NCI-H2171 treated with DMSO at 0.1 percent for 48 hours (cell line): Measurements from ENCODE around the gene APLN.

ENCODE experiments used
- DNase-seq: peaks from one replicate; lab custom pipeline; 2025; lab: John Stamatoyannopoulos, UW

Gene APLN

DNA sequence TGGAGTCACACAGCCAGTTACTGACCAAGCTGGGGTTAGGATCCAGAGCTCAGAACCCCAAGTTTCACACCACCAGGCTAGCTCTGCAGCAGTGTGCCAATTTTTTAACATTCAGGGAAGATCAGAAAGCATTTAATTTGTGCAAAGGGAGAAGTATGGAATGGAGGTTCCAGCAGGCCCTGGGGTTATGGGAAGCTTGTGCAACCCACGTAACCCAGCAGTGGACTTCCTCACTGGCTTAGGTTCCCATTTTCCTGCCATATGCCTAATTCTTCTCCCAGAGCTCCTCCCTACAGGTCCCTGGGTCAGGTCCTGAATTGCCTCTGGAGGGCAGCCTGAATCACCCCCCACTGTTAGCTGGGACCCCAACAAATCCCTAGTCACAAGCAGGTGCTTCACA, 14.0 kb downstream of the APLN start:
- no peak for DNase-seq

DNA sequence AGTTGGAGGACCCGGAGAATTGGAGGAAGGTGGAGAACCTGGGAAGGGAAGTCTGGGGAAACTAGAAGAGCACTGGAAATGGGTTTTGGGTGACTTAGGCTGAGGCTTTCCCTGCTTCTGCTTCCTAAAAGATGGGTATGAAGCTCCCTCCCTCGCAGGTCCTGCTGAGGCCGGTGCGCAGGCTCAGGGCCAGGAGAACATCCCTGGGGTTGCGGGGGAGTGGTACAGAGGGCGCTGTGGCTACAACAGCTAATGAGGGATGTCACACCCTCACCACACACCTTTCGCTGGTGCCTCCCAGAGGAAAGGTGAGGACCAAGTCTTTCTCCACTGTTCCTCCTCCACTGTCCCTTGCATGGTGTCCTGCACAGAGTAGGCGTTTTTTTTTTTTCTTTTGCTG, 15.8 kb downstream of the APLN start:
- no peak for DNase-seq

DNA sequence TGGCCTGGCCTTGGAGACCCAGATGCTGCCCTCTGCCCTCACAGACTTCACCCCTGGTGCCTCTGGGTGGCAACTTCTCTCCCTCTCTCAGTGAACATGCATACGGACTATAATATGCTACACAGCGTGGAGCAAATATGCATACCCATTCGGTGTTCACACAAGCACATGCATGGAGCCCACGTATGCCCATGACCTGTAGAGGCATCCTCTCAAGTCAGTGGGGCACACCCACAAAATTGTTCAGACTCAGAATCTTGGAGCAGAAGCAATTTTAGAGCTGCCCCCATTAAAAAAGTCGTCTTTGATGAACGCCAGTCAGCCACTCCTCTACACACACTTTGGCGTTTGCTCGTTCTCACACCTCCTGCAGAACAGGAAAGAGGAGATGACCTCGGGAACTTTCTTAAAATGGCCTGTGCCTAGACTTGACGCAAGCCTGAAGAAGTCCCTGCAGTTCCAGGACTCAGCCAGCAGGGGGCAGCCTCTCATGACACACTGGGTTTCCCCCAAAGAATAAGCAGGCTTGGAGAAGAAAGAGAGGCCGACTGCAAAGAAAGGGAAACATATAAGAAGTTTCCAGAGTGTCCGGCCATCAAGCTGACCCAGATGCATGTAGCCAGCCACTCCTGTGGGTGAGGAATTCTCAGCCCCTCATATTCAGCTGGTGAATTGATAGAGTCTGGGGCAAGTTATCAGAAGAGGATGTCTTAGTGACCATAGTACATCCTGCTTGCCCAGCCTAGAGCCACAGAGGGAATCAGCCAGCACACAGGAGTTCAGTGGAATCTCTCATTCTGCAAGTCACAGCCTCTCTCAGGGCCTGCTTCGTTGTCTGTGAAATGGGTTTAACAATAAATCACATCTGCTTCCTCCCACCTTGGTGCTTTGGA, 17.3 kb downstream of the APLN start:
- peak; percentile 19 for DNase-seq

DNA sequence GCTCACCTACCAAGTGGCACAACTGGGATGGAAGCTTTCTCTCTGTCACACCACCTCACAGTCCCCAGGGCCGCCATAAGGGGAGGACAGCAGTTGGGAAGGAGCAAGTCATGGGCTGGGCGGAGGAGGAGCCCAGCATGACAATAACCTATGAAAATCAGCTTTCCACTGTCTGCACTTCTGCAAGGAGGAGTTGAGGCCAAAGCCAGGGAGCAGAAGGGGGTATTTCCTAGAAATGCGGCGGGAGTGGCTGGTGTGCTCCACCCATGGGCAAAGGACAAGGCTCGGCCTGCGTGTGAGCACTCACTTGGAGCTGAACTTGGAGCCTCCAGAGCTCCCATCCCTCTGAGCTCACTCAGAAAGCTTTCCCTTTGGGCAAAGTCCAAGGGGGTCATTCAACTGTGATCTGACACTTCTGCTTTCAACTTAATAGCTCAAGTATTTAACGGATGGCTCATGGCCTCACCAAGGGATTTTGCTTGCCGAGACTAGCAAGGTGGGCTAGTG, 18.5 kb downstream of the APLN start:
- DNase-seq, result no peak

DNA sequence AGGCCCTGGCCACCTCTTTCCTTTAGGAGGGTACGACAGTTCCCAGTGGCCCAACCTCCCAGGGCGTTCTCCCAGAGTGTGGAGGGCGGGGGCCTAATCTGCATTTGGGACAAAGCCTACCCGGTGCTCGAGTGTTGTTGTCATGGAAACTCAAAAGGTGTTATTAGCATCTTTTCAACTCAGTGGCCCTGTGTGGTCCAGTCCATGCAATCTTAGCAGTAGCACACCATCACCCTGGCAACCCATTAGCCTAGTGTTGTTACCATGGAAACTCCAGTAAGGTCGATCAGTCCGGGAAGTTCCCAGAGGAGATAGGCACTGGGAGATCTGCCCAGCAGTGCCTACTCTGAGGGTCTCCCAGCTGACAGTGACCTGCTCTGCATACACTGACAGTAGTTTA, 20.2 kb downstream of the APLN start:
- DNase-seq, result no peak

DNA sequence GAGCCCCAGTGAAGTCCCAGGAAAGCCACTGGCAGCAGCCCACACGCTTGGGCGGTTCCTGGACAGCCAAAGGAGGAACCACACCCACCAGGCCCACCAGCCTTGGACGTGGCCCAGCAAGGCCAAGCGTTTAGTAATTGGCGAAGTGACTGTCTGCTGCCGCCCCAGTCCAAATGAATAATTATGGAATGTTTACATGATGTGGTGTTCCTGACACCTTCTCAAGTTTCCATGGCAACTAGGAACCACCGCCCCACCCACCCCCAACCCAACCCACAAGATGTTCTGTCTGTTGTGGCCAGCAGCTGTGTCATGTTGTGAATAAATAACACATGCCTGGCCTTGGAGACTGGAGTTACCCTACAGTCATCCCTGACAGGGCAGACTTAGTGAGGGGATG, 22.3 kb downstream of the APLN start:
- DNase-seq, result no peak

DNA sequence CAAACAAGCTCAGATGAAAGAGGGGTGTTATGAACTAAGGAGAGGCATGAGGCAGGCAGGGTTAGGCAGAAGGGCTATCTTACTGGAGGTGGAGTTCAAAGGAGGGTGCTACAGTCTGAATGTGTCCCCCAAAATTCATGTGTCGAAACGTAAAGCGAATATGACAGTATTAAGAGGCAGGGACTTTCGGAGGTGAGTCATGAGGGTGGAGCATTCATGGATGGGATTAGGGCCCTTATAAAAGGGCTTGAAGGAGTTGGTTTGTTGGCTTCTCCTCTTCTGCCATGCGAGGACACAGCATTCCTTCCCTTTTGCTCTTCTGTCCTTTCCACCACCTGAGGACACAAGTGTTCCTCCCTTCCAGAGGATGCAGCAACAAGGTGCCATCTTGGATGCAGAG, 22.9 kb downstream of the APLN start:
- DNase-seq, result no peak

DNA sequence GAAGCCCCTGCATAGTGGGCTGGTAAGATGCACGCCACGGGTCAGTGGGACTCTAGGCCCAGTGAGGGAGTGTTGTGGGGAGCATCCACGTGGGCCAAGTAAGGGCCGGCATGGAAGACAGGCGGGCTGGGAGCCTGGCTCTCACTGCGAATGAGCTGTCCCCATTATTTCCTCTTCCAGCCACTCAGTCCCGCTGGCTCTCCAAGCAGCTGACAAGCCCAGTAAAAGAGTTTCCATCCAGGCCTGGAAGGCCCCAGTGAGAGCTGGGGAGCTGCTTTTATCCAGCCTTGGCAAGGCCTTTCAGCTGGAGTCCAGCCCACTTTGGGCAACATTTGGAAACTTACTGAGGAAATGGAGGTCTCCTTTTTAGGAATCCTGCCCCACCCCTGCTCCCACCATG, 24.9 kb downstream of the APLN start:
- DNase-seq, result no peak

DNA sequence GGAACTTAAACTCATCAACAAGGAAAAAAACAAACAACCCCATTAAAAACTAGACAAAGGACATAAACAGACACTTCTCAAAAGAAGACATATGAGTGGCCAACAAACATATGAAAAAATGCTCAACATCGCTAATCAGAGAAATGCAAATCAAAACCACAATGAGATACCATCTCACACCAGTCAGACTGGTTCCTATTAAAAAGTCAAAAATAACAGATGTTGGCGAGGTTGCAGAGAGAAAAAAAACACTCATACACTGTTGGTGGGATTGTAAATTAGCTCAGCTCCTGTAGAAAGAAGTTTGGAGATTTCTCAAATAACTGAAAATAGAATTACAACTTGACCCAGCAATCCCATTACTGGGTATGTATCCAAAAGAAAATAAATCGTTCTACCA, 28.7 kb downstream of the APLN start:
- no peak for DNase-seq

DNA sequence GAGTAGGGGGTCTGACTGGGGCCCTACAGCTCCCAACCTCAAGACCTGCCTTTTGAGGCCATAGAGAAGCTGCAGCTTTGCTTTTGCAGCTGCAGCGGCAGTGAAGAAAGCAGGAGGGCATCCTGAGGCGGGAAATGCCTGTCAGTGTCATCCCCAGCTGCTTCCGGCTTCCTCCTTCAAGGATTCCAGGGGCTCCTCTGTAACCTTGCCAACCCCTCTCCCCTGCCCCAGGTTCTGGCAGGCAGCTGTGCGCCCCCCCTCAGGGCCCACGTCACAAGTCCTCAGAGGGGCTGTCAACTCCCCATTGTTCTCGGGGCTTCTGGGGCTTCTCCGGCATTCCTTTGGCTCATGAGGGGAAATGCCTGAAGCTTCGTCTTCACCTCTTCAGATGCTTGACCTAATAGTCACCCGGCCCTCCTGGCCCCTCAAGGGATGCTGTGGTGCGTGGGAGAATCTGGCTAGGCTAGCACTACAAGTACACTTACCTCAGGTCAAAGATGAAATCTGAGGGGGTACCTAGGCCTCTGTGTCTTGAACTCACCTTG, 31.9 kb downstream of the APLN start:
- no peak for DNase-seq

DNA sequence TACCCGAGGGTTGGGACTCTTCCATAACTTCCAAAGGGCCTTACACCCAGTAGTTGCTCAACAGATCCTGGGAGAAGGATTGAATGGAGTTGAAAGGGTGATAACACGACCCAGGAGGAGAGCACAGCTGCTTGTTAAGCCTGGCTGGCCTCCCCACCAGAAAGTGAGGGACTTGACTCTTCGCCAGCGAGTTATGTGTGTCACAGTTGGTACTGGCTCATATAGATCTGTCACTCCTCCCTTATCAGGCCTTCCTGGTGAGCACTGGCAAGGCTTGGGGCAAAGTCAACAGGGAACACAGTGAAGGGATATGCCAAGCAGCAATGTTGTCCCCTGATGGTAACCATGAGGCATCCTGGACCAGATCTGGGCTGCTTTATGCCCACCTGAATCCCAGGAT, 35.8 kb downstream of the APLN start:
- DNase-seq, result no peak

DNA sequence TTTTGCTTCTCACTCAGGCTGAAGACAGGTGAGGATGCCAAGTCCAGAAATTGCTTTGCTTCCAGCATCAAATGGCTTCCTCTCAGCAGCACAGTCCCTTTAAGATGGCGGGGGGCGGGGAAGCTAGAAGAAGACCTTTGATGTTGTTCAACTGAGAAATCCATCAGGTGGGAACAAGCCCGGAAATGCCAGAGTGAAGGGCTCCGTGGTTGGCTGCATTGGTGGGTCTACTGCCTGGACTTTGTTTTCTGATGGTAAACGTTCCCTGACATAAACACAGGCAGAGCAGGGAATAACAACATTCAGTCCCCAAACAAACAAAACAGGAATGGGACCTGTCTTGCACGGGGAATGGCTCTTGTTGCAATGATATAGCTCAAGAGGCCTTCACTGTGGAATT, 37.3 kb downstream of the APLN start:
- DNase-seq, result no peak

DNA sequence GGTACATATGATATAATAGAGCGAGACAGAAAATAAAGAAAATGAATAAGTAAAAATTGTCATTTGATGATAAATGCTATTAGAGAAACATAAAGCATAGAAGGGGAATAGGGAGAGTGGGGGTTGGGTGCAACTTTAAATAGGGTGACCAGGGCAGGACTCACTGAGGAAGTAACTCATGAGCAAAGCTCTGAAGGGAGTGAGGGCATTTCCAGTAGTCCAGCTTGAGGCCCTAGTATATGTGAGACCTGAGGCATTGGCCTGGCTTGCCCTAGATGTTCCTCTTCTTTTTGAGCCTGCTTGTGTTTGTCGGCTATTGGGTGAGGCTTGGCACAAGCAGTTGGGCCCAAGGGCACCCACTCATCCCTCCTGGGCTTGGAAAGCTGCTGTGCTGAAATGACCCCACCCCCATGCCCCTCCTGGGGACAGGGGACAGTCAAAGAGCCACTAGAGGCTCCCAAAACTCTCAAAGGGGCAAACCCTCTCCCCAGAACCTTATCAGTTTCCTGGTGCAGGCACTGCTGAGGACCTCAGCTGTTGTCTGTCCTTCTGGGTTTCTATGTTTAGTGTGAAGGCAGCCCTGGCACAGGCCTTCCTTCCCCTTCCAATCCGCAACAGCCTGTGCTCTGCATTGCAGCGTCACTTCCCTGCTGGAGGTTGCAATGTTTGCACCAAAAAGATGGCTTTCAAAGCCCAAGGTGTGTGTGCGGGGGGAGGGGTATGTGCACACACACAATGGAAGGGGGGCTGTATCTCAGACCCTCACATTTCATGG, 40.1 kb downstream of the APLN start:
- no peak for DNase-seq

DNA sequence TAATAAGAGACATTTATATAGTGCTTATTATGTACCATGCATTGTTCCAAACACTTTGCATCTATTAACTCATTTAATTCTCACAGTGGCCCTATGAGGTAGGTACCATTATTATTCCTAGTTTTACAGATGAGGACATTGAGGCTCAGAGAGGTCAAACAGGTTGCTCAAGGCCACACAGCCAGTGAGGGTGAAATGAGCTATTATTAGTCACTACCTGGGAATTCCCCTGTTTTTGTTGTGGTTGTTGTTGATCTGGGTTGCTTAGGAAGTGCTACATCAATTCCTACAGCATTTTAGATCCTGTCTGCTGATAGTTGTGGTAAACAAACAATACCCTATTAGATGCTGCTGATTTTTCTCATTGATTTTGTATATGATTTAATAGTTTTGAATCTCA, 41.2 kb downstream of the APLN start:
- no peak for DNase-seq

DNA sequence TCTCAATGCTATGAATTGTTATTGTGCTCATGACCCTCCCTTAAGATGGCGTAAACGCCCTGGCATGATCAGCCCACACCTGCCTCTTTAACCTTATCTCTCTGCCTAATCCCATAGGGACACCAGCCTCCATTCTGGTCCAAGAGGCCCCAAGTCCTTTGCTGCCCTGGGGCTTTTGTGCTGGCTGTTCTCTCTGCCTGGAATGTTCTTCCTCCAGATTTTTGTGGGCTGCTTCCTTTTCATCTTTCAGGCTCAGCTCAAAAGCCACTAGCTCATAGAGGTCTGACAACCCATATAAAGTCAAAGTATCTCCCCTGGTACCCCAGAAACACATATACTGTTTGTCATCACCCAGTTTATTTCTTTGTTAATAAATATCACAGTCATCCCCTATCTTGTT, 42.4 kb downstream of the APLN start:
- DNase-seq, result no peak

DNA sequence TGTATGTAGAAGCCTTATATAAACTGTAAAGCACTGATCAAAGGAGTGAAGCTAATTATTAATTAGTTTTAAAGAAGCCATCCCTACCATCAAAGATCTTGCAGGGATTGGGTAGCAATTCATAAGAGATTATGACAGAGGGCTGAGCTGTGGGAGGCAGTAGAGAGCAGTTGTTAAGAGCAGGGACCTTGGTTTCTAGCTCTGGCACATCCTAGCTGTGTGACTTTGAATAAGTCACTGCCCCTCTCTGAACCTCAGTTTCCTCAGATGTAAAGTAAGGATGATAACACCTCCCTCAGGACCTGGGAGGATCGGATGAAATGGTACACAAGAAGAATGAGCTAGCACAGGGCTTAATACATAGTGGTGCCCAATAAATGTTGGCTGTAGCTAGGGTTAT, 45.4 kb downstream of the APLN start:
- no peak for DNase-seq

DNA sequence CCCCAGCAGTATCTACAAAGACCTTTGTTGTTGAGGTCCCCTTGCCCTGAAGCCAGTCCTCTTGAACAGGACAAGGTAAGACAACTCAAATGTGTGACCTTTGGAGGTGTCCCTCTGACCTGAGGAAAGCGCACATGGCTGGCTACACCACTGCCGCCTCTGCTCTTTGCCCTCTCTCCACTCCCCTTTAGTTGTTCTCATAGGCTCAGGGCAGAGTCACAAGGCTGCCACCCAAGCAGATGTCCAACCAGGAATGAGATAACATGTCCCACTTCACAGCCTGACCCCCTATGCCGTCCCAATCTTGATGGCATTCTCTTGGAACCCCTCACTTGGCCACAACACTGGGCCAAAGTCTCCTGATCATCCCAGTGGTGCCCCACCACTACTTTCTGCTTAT, 46.3 kb downstream of the APLN start:
- DNase-seq, result no peak

DNA sequence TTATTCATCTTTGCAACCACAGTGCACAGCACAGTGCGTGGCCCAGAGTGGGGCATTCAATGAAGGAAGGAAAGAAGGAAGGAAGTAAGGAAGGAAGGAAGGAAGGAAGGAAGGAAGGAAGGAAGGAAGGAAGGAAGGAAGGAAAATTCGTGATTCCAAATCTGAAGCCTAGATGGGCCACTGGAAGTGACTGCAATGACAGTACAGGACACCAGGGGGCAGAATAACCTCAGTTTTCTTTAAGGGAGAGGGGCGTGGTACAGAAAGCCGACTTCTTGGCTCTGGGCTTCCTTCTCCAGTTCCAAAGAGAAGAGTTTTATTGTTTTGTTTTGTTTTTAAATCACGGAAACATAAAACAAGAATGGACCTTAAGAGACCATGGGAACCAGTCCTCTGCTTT, 47.8 kb downstream of the APLN start:
- DNase-seq, result peak; percentile 2

DNA sequence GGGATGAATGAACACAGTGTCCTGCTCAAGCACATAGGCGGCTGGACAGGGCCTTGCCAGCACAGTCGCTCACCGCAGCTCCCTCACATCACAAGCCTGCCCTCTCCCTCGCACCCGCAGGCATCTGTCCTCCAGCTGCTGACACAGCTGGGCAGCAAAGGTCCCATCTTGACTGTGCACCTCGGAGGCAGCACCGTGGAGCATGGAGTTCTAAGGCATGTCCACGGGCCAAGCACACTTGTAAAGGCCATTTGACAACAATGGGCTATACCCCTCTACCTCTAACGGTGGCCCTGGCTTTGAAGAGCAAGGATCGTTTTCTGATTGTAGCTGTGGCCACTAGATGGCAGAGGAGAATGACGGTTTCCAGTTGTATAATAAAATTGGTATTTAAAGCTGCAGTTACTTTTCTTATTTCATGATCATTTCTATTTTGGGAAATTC, 53.8 kb downstream of the APLN start:
- DNase-seq, result peak; percentile 1

DNA sequence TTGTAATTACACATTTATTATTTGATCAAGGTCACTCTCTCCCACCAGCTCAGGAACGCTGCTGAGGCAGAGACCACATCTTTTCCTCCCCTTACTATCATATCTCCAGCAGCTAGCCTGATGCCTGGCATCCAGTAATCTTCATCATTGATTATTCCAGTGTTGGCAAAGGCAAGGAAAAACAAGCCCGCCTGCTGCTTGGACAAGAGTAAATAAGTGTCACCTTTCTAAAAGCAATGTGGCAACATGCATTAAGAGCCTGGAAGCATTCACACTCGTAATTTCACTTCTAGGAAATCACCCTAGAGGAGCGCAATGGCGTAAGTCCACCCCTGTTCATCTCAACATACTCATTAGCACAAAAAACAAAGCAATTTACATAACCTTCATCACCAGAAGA, 54.8 kb downstream of the APLN start:
- no peak for DNase-seq

DNA sequence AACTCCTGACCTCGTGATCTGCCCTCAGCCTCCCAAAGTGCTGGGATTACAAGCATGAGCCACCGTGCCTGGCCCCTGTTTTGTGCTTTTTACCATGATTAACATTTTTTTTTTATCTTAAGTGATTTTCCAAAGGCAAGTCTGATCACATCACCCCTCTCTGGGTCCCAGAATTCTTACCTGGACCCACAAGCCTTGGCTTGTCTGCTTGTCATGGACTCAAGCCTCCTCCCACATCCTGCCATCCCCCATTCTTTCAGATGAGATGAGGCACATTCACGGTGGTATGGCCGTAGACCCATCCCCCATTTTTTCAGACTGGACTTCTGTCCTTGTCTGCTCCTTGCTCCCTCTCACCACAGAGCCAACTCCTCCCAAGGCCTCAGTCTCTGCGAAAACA, 55.3 kb downstream of the APLN start:
- no peak for DNase-seq

DNA sequence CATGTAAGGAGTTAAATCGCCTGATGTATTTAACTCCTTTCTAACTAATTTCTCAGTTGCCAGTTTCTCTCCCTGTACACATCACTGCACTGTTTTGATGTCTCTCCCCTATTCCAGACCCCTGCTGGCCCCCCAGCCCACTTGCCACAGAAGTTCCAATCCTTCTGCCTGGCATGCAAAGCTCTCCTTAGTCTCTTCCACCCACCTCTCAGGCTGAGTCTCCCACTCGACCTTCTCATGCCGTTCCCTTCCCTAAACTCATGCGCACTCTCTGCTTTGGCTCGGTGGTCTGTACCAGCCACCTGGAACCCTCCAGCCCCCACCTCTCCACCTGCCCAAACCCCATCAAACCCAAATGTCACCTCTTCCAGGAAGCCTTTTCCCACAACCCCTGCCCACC, 56.9 kb downstream of the APLN start:
- DNase-seq, result no peak

DNA sequence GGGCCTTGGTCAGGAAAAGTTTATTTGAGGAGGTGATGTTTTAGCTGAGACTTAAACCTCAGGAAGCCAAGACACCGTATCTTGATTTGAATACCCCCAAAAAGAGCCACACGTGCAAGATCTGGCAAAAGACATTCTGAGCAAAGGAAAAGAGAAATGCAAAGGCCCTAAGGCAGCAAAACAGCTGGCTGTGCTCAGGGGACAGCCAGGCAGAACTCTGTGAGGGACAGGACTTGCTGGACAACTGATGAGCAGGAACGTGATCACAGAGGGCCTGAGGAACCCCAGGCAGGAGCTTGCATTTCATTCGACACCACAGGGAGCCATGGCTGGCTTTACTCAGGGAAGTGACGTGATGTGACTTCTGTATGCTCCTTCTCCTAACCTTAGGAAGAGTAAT, 58.7 kb downstream of the APLN start:
- DNase-seq, result no peak
